ENCODE measurements around the gene FAF1.

- TF ChIP-seq GATA2 (IDR thresholded peaks at IDR 0.05; ENCODE audit: low read depth, low read length) = no peak
- TF ChIP-seq GATA3 (IDR thresholded peaks at IDR 0.05; ENCODE audit: low read depth, low read length) = no peak
These were observed 544.6 kb downstream of the FAF1 start for GRCh38 chr1:50415235-50416149.

Measured in SH-SY5Y (cell line).